Measurements from ENCODE around the gene ANKRD18A. TPM values are rescaled to one million over a fixed set of nuclear protein-coding genes. Genes with fewer than 3 reads are reported as not detected.
"Not testable (repeated sequence)": the region's sequence is repeated elsewhere in the genome, so short reads cannot be mapped to it uniquely, and the experiment has no call there.

ANKRD18A gene
- total and polyA plus RNA-seq, 5 donors from 2014 or later = 0.21 to 10.9 (median 0.49) TPM

GRCh38 chr9:38553019-38553418 lies 67.4 kb downstream of the ANKRD18A start:
- not testable (repeated sequence) for H3K27ac ChIP-seq (ENCODE audit: insufficient read depth, low read length, poor library complexity, severe bottlenecking); H3K36me3 ChIP-seq (ENCODE audit: control insufficient read depth, insufficient read depth, low read length); DNase-seq; H3K36me3 Mint-ChIP-seq; H3K4me3 Mint-ChIP-seq; H3K27me3 Mint-ChIP-seq; H3K4me1 ChIP-seq (ENCODE audit: control insufficient read depth, insufficient read depth, low read length, poor library complexity, severe bottlenecking); H3K27me3 ChIP-seq (ENCODE audit: control insufficient read depth, insufficient read depth, low read length); H3K9me3 ChIP-seq (ENCODE audit: control insufficient read depth in 2 of 2, low read length in 2 of 2); H3K9me3 Mint-ChIP-seq; H3K4me3 ChIP-seq (ENCODE audit: low read depth, low read length); ATAC-seq (ENCODE audit: low read depth in 2 of 2)
- Mint-ChIP-seq H3K27ac (peak overlapping the region in 1 of 3 donors; percentile 34), H3K4me1 (peaks cover 0 to 28% (median 10%) of the 10 kb centered on the region in 4 donors)

DNA sequence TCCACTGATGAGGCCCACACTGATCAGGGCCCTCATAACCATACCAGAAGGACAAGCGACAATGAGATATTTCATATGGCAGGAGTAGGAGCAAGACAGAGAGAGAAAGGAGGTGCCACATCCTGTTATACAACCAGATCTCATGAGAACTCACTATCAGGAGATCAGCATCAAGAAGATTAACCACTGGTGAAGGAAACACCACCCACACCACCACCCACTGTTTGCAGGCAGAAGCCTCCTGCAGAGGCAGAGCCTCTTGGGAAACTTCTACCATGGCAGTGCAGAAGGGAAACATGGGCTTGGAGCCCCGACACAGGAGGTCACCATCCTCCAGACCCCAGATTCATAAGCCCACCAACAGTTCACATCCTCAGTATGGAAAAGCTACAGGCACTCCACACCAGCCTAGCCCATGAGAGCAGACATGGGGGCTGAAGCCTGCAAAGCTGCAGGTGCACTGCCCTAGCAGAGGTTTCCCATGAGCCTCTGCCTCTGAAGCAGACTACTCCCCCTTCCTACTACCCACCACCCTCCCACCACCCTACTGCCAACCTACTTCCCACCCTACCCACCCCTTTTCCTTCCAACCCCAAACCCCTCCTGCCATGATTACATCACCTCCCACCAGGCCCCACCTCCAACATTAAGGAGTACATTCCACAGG lies 73.8 kb downstream of the ANKRD18A start:
- peak in 2 of 3 donors; percentile 53 to 70 for DNase-seq
- peaks cover 19% of the 10 kb centered on the region for H3K4me1 ChIP-seq (ENCODE audit: control insufficient read depth, insufficient read depth, low read length, poor library complexity, severe bottlenecking)
- not testable (repeated sequence) for H3K36me3 Mint-ChIP-seq; H3K36me3 ChIP-seq (ENCODE audit: control insufficient read depth, insufficient read depth, low read length); ATAC-seq (ENCODE audit: low read depth in 2 of 2); H3K9me3 ChIP-seq (ENCODE audit: control insufficient read depth in 2 of 2, low read length in 2 of 2); H3K27me3 ChIP-seq (ENCODE audit: control insufficient read depth, insufficient read depth, low read length); H3K9me3 Mint-ChIP-seq; H3K27me3 Mint-ChIP-seq
- Mint-ChIP-seq H3K4me3 (peak overlapping the region; percentile 12 to 82 (median 64)), H3K4me1 (peaks cover 9 to 52% (median 34%) of the 10 kb centered on the region in 4 donors), H3K27ac (peak overlapping the region; percentile 74 to 92 (median 84))
- peak overlapping the region; percentile 23 for H3K27ac ChIP-seq (ENCODE audit: insufficient read depth, low read length, poor library complexity, severe bottlenecking)
- H3K4me3 ChIP-seq (ENCODE audit: low read depth, low read length) = peak overlapping the region; percentile 19

DNA sequence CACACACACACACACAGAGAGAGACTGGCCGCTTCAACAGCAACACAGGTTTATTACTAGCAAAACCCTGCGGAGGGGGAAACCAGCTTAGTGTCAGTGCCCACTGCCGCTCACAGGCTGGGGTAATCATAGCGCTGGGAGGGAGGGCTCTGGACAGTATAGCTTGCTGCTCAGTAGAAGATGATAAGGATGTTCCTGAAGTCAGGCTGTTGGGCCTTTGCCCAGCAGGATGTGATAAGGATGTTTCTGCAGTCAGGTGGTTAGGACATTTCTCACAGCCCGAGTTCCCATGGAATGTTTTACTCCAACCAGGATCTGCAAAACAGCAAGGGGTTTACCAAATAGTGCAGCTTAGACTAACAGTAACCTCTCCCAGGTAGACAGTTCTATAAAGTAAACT lies 79.9 kb downstream of the ANKRD18A start:
- not testable (repeated sequence) for H3K4me1 ChIP-seq (ENCODE audit: control insufficient read depth, insufficient read depth, low read length, poor library complexity, severe bottlenecking); H3K9me3 Mint-ChIP-seq; ATAC-seq (ENCODE audit: low read depth in 2 of 2); DNase-seq; H3K36me3 ChIP-seq (ENCODE audit: control insufficient read depth, insufficient read depth, low read length); H3K27ac ChIP-seq (ENCODE audit: insufficient read depth, low read length, poor library complexity, severe bottlenecking); H3K36me3 Mint-ChIP-seq; H3K27me3 ChIP-seq (ENCODE audit: control insufficient read depth, insufficient read depth, low read length); H3K27me3 Mint-ChIP-seq; H3K4me3 ChIP-seq (ENCODE audit: low read depth, low read length); H3K9me3 ChIP-seq (ENCODE audit: control insufficient read depth in 2 of 2, low read length in 2 of 2); H3K4me3 Mint-ChIP-seq
- Mint-ChIP-seq H3K4me1 (peaks cover 0 to 16% (median 10%) of the 10 kb centered on the region in 4 donors), H3K27ac (peak overlapping the region in 1 of 3 donors; percentile 71)

DNA sequence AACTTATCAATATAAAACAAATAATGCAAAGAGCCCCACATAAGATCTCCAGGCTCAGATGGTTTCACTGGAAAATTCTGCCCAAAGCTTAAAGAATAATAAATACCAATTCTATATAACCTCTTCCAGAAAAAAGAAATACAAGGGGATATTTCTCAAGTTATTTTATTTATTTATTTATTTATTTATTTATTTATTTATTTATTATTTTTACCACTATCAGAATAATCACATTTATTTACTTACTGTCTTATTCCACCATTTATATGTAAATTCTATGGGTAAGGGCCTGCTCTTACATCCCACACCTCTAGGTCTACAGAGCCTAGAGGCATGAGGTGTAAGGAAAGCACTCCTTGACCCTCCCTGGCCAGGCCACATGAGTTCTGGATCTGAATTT lies 91.1 kb downstream of the ANKRD18A start:
- H3K4me1 ChIP-seq (ENCODE audit: control insufficient read depth, insufficient read depth, low read length, poor library complexity, severe bottlenecking) = no peaks in the 10 kb centered on the region
- H3K4me1 Mint-ChIP-seq = no peaks in the 10 kb centered on the region
- no peak overlapping the region for H3K4me3 Mint-ChIP-seq

GRCh38 chr9:38527503-38527902 lies 92.9 kb downstream of the ANKRD18A start:
- Histone ChIP-seq H3K27me3 (ENCODE audit: control insufficient read depth, insufficient read depth, low read length) (no peaks in the 10 kb centered on the region), H3K36me3 (ENCODE audit: control insufficient read depth, insufficient read depth, low read length) (no peaks in the 10 kb centered on the region), H3K4me3 (ENCODE audit: low read depth, low read length) (no peak overlapping the region), H3K9me3 (ENCODE audit: control insufficient read depth in 2 of 2, low read length in 2 of 2) (peaks cover 0 to 4% of the 10 kb centered on the region in 2 experiments), H3K4me1 (ENCODE audit: control insufficient read depth, insufficient read depth, low read length, poor library complexity, severe bottlenecking) (no peaks in the 10 kb centered on the region), H3K27ac (ENCODE audit: insufficient read depth, low read length, poor library complexity, severe bottlenecking) (no peak overlapping the region)
- H3K4me3 Mint-ChIP-seq = no peak overlapping the region
- H3K27ac Mint-ChIP-seq = no peak overlapping the region
- DNase-seq = no peak
- H3K4me1 Mint-ChIP-seq = no peaks in the 10 kb centered on the region
- peaks cover 10% of the 10 kb centered on the region for H3K27me3 Mint-ChIP-seq
- H3K9me3 Mint-ChIP-seq = peaks cover 0 to 14% (median 0%) of the 10 kb centered on the region in 7 donors
- ATAC-seq (ENCODE audit: low read depth in 2 of 2) = no peak
- peaks cover 7% of the 10 kb centered on the region for H3K36me3 Mint-ChIP-seq

More for the DNA sequence above, 91.1 kb downstream of the ANKRD18A start:
- Histone ChIP-seq H3K36me3 (ENCODE audit: control insufficient read depth, insufficient read depth, low read length) (no peaks in the 10 kb centered on the region), H3K4me3 (ENCODE audit: low read depth, low read length) (no peak overlapping the region), H3K27ac (ENCODE audit: insufficient read depth, low read length, poor library complexity, severe bottlenecking) (no peak overlapping the region), H3K9me3 (ENCODE audit: control insufficient read depth in 2 of 2, low read length in 2 of 2) (peaks cover 0 to 4% of the 10 kb centered on the region in 2 experiments), H3K27me3 (ENCODE audit: control insufficient read depth, insufficient read depth, low read length) (no peaks in the 10 kb centered on the region)
- H3K36me3 Mint-ChIP-seq = peaks cover 7% of the 10 kb centered on the region
- H3K27me3 Mint-ChIP-seq = peaks cover 10% of the 10 kb centered on the region
- H3K9me3 Mint-ChIP-seq = peaks cover 0 to 14% (median 3%) of the 10 kb centered on the region in 7 donors
- ATAC-seq (ENCODE audit: low read depth in 2 of 2) (no peak), DNase-seq (no peak)
- H3K27ac Mint-ChIP-seq = no peak overlapping the region

- Histone ChIP-seq H3K4me1 (ENCODE audit: control insufficient read depth, insufficient read depth, low read length, poor library complexity, severe bottlenecking) (no peaks in the 10 kb centered on the region), H3K36me3 (ENCODE audit: control insufficient read depth, insufficient read depth, low read length) (no peaks in the 10 kb centered on the region), H3K27ac (ENCODE audit: insufficient read depth, low read length, poor library complexity, severe bottlenecking) (no peak overlapping the region), H3K9me3 (ENCODE audit: control insufficient read depth in 2 of 2, low read length in 2 of 2) (peaks cover 0 to 4% of the 10 kb centered on the region in 2 experiments), H3K4me3 (ENCODE audit: low read depth, low read length) (no peak overlapping the region), H3K27me3 (ENCODE audit: control insufficient read depth, insufficient read depth, low read length) (no peaks in the 10 kb centered on the region)
- Mint-ChIP-seq H3K27me3 (peaks cover 10% of the 10 kb centered on the region), H3K27ac (no peak overlapping the region), H3K4me1 (no peaks in the 10 kb centered on the region), H3K36me3 (peaks cover 7% of the 10 kb centered on the region), H3K4me3 (no peak overlapping the region), H3K9me3 (peaks cover 0 to 14% (median 0%) of the 10 kb centered on the region in 7 donors)
- DNase-seq (no peak), ATAC-seq (ENCODE audit: low read depth in 2 of 2) (no peak)
These were observed 93.8 kb downstream of the ANKRD18A start for GRCh38 chr9:38526591-38526990.

GRCh38 chr9:38523121-38523520 lies 97.3 kb downstream of the ANKRD18A start:
- ATAC-seq (ENCODE audit: low read depth in 2 of 2) (no peak), DNase-seq (no peak)
- Mint-ChIP-seq H3K9me3 (no peaks in the 10 kb centered on the region), H3K4me3 (no peak overlapping the region), H3K4me1 (peaks cover 0 to 3% (median 0%) of the 10 kb centered on the region in 4 donors), H3K36me3 (no peaks in the 10 kb centered on the region), H3K27ac (no peak overlapping the region), H3K27me3 (peaks cover 4% of the 10 kb centered on the region)
- Histone ChIP-seq H3K27me3 (ENCODE audit: control insufficient read depth, insufficient read depth, low read length) (no peaks in the 10 kb centered on the region), H3K36me3 (ENCODE audit: control insufficient read depth, insufficient read depth, low read length) (no peaks in the 10 kb centered on the region), H3K4me1 (ENCODE audit: control insufficient read depth, insufficient read depth, low read length, poor library complexity, severe bottlenecking) (no peaks in the 10 kb centered on the region), H3K27ac (ENCODE audit: insufficient read depth, low read length, poor library complexity, severe bottlenecking) (no peak overlapping the region), H3K9me3 (ENCODE audit: control insufficient read depth in 2 of 2, low read length in 2 of 2) (no peaks in the 10 kb centered on the region), H3K4me3 (ENCODE audit: low read depth, low read length) (no peak overlapping the region)

GRCh38 chr9:38521762-38522161 lies 98.6 kb downstream of the ANKRD18A start:
- no peak overlapping the region for H3K4me3 Mint-ChIP-seq
- H3K27ac Mint-ChIP-seq = peak overlapping the region in 1 of 3 donors; percentile 40
- DNase-seq (no peak), ATAC-seq (ENCODE audit: low read depth in 2 of 2) (no peak)
- Histone ChIP-seq H3K27me3 (ENCODE audit: control insufficient read depth, insufficient read depth, low read length) (no peaks in the 10 kb centered on the region), H3K36me3 (ENCODE audit: control insufficient read depth, insufficient read depth, low read length) (no peaks in the 10 kb centered on the region), H3K27ac (ENCODE audit: insufficient read depth, low read length, poor library complexity, severe bottlenecking) (no peak overlapping the region), H3K4me1 (ENCODE audit: control insufficient read depth, insufficient read depth, low read length, poor library complexity, severe bottlenecking) (no peaks in the 10 kb centered on the region), H3K4me3 (ENCODE audit: low read depth, low read length) (no peak overlapping the region), H3K9me3 (ENCODE audit: control insufficient read depth in 2 of 2, low read length in 2 of 2) (no peaks in the 10 kb centered on the region)
- H3K36me3 Mint-ChIP-seq = no peaks in the 10 kb centered on the region
- H3K9me3 Mint-ChIP-seq = no peaks in the 10 kb centered on the region
- H3K27me3 Mint-ChIP-seq = no peaks in the 10 kb centered on the region
- H3K4me1 Mint-ChIP-seq = peaks cover 0 to 4% (median 1%) of the 10 kb centered on the region in 4 donors
